AG09309 (cell line): ENCODE results near the gene SLC25A38.

Experiments used
- DNase-seq: peaks from one replicate; pipeline ENCODE4 v3.0.0-alpha.2; 2010; ENCODE audit warnings: low read depth
- H3K4me3 ChIP-seq: 2 replicates; pipeline ENCODE4 v1.5.1; 2011; ENCODE audit warnings: mild to moderate bottlenecking, low read depth, low read length, moderate library complexity; ENCODE audit not compliant: control insufficient read depth
- TF ChIP-seq, protein P1 (sequence below): IDR thresholded peaks from 2 replicates; pipeline ENCODE4 v1.5.1; 2011; ENCODE audit warnings: mild to moderate bottlenecking, low read depth, low read length, inconsistent platforms; ENCODE audit not compliant: insufficient read depth, control insufficient read depth; ENCODE audit errors: missing control alignments

The SLC25A38 gene

DNA sequence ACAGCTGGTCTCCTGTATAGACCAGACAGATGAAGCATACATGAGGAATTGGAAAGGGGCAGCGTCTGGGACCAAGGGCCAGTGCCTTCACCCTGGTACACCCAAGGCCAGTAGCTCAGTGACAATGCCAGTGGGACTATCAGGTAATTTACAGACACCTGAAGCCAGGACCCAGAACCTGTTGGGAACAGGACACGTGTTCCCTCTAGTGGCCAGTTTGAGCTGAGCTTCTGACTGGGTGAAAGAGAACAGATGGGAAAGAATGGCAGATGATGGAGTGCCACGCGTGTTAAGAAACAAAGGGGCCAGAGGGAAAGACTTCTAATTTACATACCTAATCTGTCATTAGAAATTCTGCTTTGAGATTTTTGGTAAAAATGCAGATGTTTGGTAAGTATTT, 5.1 kb upstream of the SLC25A38 start:
- DNase-seq: no peak
- TF ChIP-seq, protein P1, sequence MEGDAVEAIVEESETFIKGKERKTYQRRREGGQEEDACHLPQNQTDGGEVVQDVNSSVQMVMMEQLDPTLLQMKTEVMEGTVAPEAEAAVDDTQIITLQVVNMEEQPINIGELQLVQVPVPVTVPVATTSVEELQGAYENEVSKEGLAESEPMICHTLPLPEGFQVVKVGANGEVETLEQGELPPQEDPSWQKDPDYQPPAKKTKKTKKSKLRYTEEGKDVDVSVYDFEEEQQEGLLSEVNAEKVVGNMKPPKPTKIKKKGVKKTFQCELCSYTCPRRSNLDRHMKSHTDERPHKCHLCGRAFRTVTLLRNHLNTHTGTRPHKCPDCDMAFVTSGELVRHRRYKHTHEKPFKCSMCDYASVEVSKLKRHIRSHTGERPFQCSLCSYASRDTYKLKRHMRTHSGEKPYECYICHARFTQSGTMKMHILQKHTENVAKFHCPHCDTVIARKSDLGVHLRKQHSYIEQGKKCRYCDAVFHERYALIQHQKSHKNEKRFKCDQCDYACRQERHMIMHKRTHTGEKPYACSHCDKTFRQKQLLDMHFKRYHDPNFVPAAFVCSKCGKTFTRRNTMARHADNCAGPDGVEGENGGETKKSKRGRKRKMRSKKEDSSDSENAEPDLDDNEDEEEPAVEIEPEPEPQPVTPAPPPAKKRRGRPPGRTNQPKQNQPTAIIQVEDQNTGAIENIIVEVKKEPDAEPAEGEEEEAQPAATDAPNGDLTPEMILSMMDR: peak; percentile 66
- no peak overlapping the region for H3K4me3 ChIP-seq

- TF ChIP-seq, protein P1: no peak
- H3K4me3 ChIP-seq: no peak overlapping the region
- no peak for DNase-seq
Measured at GRCh38 chr3:39378957-39379777, 4.0 kb upstream of the SLC25A38 start.

DNA sequence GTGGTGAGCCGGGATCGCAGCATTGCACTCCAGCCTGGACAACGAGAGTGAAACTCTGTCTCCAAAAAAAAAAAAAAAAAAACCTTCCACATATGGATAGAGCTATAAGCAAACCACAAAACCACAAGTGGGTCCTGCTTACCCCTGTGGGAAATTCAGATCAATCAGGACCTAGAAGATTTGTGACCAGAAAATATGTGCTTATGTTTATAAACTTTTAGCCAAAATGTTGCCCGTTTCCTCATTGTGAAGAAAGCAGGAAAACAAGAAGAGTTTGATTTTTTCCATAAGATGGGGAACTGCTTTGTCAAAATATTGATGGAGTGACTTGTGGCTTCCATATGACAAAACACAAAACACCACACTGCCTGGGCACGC, 3.4 kb upstream of the SLC25A38 start:
- no peak for DNase-seq
- H3K4me3 ChIP-seq: no peak overlapping the region
- TF ChIP-seq, protein P1: no peak

DNA sequence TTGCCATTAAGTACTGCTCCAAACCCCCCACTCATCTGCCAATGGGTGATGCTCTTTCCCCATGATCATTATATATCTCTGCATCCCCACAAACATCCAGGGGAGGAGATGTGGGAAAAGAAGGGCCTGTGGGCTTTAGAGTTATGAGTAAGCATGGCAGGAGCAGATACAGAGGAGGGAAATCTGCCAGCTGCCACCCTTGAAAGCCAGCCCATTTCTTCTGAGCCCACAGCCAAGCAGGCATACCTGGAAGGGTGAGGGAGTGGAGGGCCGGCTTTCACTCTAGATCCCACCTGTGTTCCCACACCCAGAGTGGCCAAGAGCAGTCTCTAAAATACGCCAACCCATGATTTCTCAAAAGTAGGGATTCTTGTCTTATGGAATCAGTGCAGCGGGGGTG, 1.7 kb upstream of the SLC25A38 start:
- no peak for DNase-seq
- TF ChIP-seq, protein P1: no peak
- no peak overlapping the region for H3K4me3 ChIP-seq

GRCh38 chr3:39383881-39384664, 903 bp downstream of the SLC25A38 start:
- DNase-seq: peak; percentile 63
- TF ChIP-seq, protein P1: peak; percentile 10
- peak overlapping the region; percentile 54 for H3K4me3 ChIP-seq

DNA sequence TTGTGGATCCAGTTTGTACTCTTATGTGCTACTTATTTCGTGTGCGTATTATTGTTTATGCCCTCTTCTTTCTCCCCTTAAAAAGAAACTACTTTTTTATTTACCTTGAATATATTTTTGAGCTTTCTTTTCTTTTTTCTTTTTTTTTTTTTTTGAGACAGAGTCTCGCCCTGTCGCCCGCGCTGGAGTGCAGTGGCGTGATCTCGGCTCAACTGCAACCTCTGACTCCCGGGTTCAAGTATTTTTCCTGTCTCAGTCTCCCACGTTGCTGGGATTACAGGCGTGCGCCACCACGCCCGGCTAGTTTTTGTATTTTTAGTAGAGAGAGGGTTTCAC, 1.5 kb downstream of the SLC25A38 start:
- TF ChIP-seq, protein P1: no peak
- DNase-seq: no peak
- H3K4me3 ChIP-seq: peak overlapping the region; percentile 54
